Thoracic aorta (tissue), 2 donors: Measurements from ENCODE around the gene SAMD14. TPM values are rescaled to one million over a fixed set of nuclear protein-coding genes. Genes with fewer than 3 reads are reported as not detected.

Experiments
- ATAC-seq: fragments of 150-250 bp; one replicate; pipeline ENCODE4 v1.8.0; 2017; ENCODE audit warnings: low read depth; ENCODE audit not compliant: insufficient number of reproducible peaks, low FRiP score
- DNase-seq: peaks from one replicate; pipeline ENCODE4 v3.0.0-alpha.2; 2020; ENCODE audit warnings: low spot score
- H3K27ac ChIP-seq, 2 donors: fragments of 200-600 bp; sonication (generic); 1 replicate in 1 of 2; 2 replicates in 1 of 2; pipeline ENCODE4 v1.5.1; 2016; ENCODE audit warnings: mild to moderate bottlenecking in 2 of 2, moderate library complexity in 2 of 2
- H3K27me3 ChIP-seq: fragments of 200-600 bp; sonication (generic); replicated peaks from 2 replicates; pipeline ENCODE4 v1.6.0; 2016; ENCODE audit warnings: mild to moderate bottlenecking; ENCODE audit not compliant: insufficient read depth
- H3K36me3 ChIP-seq: fragments of 200-600 bp; sonication (generic); one replicate; pipeline ENCODE4 v1.5.1; 2016
- H3K4me1 ChIP-seq, 2 donors: fragments of 200-600 bp; sonication (generic); 1 replicate in 1 of 2; 2 replicates in 1 of 2; pipeline versions ENCODE4 v1.5.1 to v1.6.0; 2016; ENCODE audit warnings: low read depth in 2 of 2, mild to moderate bottlenecking in 1 of 2; ENCODE audit not compliant: control insufficient read depth in 1 of 2
- H3K4me3 ChIP-seq: fragments of 200-600 bp; sonication (generic); 2 replicates; pipeline ENCODE4 v1.5.1; 2016; ENCODE audit warnings: mild to moderate bottlenecking
- H3K9me3 ChIP-seq: fragments of 200-600 bp; sonication (generic); 2 replicates; pipeline ENCODE4 v1.5.1; 2016
- total RNA-seq, 2 donors: library from RNA; depleted of rRNA; stranded (reverse); fragments of >200 nt; gene quantifications; one replicate each; pipeline versions ENCODE4 v1.1.0 to v1.2.3, GENCODE V29; 2016
- TF ChIP-seq, protein P1 (sequence below): fragments of 200-600 bp; sonication (generic); IDR thresholded peaks from one replicate; pipeline ENCODE4 v1.5.1; 2019; ENCODE audit warnings: antibody characterized with exemption

Gene SAMD14
- total RNA-seq, 2 donors from 2014 or later, result 9.7 to 11.5 TPM

DNA sequence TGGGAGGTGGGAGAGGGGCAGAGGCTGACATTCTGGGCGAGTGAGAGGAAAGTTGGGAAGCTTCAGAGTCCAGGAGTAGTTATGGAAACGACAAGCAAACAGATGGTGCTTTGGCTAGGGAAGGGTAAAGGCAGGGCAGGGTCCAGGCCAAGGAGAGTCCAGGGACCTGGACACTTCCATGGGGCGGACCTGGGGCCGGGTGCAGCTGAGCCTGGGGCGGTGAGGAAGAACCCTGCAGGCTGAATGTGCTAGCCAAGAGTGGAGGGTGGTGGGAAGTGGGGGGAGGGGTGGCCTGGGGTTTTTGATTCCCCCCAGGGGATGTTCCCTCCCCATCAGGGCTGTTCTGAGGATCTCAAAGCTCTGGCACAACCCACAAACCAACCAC is 17.9 kb upstream of the SAMD14 start:
- Histone ChIP-seq H3K36me3 (peaks cover 28% of the 10 kb centered on the region), H3K27me3 (no peaks in the 10 kb centered on the region), H3K9me3 (no peaks in the 10 kb centered on the region), H3K27ac (peak overlapping the region; percentile 90 to 92), H3K4me3 (peak overlapping the region; percentile 96), H3K4me1 (peaks cover 39 to 53% of the 10 kb centered on the region in 2 donors)
- ATAC-seq (no peak), DNase-seq (no peak)
- TF ChIP-seq, protein P1, sequence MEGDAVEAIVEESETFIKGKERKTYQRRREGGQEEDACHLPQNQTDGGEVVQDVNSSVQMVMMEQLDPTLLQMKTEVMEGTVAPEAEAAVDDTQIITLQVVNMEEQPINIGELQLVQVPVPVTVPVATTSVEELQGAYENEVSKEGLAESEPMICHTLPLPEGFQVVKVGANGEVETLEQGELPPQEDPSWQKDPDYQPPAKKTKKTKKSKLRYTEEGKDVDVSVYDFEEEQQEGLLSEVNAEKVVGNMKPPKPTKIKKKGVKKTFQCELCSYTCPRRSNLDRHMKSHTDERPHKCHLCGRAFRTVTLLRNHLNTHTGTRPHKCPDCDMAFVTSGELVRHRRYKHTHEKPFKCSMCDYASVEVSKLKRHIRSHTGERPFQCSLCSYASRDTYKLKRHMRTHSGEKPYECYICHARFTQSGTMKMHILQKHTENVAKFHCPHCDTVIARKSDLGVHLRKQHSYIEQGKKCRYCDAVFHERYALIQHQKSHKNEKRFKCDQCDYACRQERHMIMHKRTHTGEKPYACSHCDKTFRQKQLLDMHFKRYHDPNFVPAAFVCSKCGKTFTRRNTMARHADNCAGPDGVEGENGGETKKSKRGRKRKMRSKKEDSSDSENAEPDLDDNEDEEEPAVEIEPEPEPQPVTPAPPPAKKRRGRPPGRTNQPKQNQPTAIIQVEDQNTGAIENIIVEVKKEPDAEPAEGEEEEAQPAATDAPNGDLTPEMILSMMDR, result no peak

DNA sequence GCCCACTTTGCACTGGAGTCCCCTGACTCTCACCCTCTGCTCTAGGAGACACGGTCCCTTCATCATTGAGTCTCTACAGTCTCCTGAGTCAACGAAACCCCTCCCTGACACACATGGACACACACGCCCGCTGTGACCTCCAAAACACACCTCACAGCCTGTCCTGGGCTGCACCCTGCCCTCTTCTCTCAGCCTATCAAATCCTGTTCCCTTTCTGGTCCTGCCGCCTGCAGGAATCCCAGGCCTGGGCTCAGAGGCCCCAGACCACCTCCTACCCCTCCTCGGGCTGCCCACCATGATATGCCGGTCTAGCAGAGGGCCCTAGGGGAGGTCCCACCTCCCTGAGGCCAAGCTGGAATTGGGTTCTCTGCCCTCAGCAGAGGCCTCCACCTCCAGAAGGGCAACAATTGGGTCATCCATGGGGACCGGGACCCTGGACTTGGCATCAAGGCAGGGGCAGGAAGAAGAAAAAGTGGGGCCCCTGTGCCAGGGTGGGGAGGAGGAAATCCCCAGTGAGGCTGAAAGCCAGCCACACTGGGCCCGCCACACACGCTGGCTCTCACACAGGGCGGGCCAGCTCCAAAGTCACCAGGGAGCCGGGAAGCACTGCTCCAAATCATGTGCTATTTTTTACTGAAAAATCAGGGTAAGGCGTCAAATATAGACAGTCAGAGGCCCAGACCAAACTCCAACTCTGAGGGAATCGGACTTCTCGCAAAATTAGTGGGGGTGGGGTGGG is 17.1 kb upstream of the SAMD14 start:
- no peaks in the 10 kb centered on the region for H3K9me3 ChIP-seq
- peaks cover 36 to 51% of the 10 kb centered on the region in 2 donors for H3K4me1 ChIP-seq
- no peaks in the 10 kb centered on the region for H3K27me3 ChIP-seq
- H3K27ac ChIP-seq, result peak overlapping the region; percentile 90 to 92
- TF ChIP-seq, protein P1, result no peak
- H3K36me3 ChIP-seq, result peaks cover 31% of the 10 kb centered on the region
- peak overlapping the region; percentile 96 for H3K4me3 ChIP-seq
- ATAC-seq (no peak), DNase-seq (no peak)

DNA sequence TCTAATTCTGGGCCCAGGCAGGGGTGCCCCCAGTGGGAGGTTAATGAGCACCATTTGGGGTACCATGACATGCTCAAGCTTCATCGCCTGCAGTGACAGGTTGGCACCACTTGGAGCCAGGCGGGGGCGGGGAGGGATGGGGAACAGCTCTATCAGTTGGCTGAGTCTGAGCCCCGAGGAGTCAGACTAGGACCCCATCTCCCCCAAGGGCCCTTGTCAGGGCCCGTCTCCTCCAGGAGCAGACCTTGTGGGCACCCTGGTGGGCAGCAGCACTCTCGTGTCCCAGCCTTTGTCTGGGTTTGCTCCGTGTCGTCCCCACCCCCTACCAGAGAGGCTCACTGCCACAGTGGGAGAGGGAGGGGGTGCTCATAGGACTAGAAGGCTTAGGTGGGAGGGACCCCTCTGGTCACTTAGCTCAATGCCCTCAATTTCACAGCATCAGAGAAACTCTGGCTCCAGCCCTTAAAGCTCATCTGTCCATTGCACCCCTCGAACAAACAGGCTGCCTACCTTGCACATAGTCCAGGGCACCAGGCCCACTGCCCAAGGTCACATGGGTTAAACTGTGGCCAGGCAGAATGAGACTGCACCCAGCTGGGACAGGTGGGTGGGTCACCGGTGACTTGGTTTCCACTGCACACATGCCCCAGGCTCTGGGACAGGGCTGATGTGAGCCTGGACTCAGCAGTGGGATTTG is 16.4 kb upstream of the SAMD14 start:
- H3K4me1 ChIP-seq, result peaks cover 37 to 48% of the 10 kb centered on the region in 2 donors

DNA sequence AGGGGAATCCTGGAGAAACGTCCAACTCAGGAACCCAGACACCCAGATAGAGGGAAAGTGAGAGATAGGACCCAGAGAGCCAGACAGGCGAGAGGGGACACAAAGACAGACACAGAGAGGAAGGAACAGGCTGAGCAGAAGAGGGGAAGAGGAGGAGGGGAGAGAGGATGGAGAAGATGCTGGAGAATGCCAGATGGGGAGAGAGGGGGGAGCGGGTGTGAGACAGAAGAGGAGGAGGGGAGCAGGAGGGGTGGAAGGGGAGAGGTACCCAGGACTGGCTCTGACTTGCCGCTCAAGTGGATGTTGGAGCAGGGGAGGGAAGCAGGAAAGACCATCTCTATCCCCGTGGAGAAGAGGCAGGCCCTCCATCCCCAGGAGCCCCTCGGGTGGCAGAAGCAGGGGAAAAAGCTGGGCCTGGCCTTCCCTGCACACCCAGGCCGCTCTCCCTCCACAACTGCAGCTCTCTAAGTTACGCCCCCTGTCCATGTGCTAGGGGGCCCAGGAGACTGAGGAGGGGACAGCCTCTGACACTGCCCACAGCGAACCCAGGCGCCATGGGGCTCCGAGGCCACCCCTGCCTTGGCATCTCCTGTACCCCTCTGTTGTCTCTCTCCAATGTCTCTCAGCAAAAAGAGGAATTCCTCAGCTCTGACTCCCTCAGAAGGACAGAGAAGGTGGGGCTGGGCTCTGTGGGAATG is 15.7 kb upstream of the SAMD14 start:
- no peak for ATAC-seq
- DNase-seq, result no peak
- Histone ChIP-seq H3K27me3 (no peaks in the 10 kb centered on the region), H3K9me3 (no peaks in the 10 kb centered on the region), H3K27ac (peak overlapping the region; percentile 90 to 92), H3K4me3 (peak overlapping the region; percentile 96), H3K36me3 (peaks cover 37% of the 10 kb centered on the region), H3K4me1 (peaks cover 36 to 45% of the 10 kb centered on the region in 2 donors)
- TF ChIP-seq, protein P1, result no peak

More for the DNA sequence above, 16.4 kb upstream of the SAMD14 start:
- H3K4me3 ChIP-seq, result peak overlapping the region; percentile 96
- TF ChIP-seq, protein P1, result peak; percentile 8
- H3K27ac ChIP-seq, result peak overlapping the region; percentile 90 to 92
- H3K27me3 ChIP-seq, result no peaks in the 10 kb centered on the region
- H3K36me3 ChIP-seq, result peaks cover 31% of the 10 kb centered on the region
- H3K9me3 ChIP-seq, result no peaks in the 10 kb centered on the region
- DNase-seq (no peak), ATAC-seq (no peak)
